ENCODE measurements around the gene MACROD2.

Gene MACROD2

DNA sequence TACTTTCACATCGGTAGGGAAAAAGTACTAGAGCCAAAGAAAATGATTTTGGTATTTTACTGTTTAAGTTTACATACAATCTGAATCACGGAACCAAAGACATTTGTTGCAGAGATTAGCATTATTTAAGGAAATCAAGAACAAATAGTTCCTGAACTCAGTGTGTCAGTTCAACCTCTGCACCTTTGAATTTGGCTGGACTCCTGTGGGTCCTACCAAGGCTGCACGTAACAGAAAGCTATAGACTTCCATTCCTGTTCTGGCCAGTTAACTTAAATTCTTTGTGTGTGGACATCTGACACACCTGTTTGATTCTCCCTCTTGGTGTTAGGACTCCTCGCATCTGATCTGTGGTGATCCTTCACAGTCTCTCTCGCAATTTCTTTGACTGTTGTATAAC is 69.6 kb downstream of the MACROD2 start:
- in situ Hi-C loops (cut with HindIII; ENCODE audit: low sequenced_read_pairs): loop anchor here (25.0 kb wide), 1 partner anchor 253 kb away; no protein-coding TSS in a partner anchor
- TF ChIP-seq, protein P1, sequence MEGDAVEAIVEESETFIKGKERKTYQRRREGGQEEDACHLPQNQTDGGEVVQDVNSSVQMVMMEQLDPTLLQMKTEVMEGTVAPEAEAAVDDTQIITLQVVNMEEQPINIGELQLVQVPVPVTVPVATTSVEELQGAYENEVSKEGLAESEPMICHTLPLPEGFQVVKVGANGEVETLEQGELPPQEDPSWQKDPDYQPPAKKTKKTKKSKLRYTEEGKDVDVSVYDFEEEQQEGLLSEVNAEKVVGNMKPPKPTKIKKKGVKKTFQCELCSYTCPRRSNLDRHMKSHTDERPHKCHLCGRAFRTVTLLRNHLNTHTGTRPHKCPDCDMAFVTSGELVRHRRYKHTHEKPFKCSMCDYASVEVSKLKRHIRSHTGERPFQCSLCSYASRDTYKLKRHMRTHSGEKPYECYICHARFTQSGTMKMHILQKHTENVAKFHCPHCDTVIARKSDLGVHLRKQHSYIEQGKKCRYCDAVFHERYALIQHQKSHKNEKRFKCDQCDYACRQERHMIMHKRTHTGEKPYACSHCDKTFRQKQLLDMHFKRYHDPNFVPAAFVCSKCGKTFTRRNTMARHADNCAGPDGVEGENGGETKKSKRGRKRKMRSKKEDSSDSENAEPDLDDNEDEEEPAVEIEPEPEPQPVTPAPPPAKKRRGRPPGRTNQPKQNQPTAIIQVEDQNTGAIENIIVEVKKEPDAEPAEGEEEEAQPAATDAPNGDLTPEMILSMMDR (IDR thresholded peaks at IDR 0.05; ENCODE audit: low read depth, low read length, missing control alignments): no peak
- no peak overlapping the region for H3K4me3 ChIP-seq (ENCODE audit: low read depth, low read length)
- no peak for DNase-seq (ENCODE audit: low read depth)

DNA sequence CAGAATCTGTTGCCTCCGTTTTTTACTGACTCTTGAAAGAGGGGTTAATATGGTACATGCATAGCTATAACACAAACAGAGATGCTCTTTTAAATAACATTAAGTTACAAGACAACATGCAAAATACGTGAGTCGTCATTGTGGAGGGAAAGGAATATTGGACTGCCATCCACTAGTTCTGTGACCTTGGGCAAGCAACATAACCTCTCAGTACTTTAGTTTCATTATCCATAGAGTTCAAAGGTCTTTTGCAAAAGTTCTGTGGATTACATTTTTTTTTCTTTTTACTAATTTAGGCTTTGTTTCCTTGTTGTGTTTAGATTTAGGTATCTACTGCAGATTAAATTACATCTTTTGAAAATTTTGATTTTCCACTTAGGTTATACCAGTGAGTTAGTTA is 70.5 kb downstream of the MACROD2 start:
- DNase-seq (ENCODE audit: low read depth): no peak
- in situ Hi-C loops (cut with HindIII; ENCODE audit: low sequenced_read_pairs): loop anchor here (25.0 kb wide), 1 partner anchor 253 kb away; no protein-coding TSS in a partner anchor
- TF ChIP-seq, protein P1 (IDR thresholded peaks at IDR 0.05; ENCODE audit: low read depth, low read length, missing control alignments): no peak
- no peak overlapping the region for H3K4me3 ChIP-seq (ENCODE audit: low read depth, low read length)

DNA sequence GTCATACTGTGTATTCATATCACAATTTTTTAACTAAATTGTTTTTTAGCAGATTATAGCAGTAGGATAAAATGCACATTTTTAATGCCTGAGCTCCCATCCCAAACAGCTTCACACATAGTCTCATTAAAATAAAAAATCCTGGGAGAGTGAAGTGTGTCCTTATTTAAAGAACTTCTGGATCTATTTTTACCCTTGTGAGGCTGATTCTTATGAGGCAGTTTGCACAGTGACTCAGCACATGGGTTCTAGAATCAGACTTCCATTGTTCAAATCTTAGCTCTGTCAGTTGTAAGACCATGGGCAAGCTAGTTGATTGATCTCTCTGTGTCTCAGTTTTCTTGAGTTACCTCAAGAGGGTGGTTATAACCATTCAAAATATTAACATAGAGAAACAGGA is 72.3 kb downstream of the MACROD2 start:
- no peak overlapping the region for H3K4me3 ChIP-seq (ENCODE audit: low read depth, low read length)
- in situ Hi-C loops (cut with HindIII; ENCODE audit: low sequenced_read_pairs): loop anchor here (25.0 kb wide), 1 partner anchor 255 kb away; no protein-coding TSS in a partner anchor
- TF ChIP-seq, protein P1 (IDR thresholded peaks at IDR 0.05; ENCODE audit: low read depth, low read length, missing control alignments): no peak
- DNase-seq (ENCODE audit: low read depth): no peak

DNA sequence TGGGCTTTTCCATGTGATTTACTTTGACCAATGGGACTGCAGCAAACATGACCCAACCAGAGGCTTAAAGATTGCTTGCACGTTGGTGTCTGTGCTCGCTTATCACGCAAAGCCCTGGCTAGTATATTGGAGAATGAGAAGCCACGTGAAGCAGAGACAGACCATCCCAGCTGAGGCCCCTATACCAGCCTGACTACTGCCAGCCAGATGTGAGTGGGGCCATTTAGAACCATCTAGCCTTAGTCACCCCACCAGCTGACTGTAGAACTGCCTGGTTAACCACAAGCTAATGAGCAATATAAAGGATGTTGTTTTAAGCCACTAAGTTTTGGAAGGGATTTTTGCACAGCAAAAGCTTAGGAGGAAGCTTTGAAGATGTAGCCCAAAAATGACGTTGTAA is 74.5 kb downstream of the MACROD2 start:
- in situ Hi-C loops (cut with HindIII; ENCODE audit: low sequenced_read_pairs): loop anchor here (25.0 kb wide), 1 partner anchor 257 kb away; no protein-coding TSS in a partner anchor
- H3K4me3 ChIP-seq (ENCODE audit: low read depth, low read length): no peak overlapping the region
- TF ChIP-seq, protein P1 (IDR thresholded peaks at IDR 0.05; ENCODE audit: low read depth, low read length, missing control alignments): no peak
- DNase-seq (ENCODE audit: low read depth): peak; percentile 34

DNA sequence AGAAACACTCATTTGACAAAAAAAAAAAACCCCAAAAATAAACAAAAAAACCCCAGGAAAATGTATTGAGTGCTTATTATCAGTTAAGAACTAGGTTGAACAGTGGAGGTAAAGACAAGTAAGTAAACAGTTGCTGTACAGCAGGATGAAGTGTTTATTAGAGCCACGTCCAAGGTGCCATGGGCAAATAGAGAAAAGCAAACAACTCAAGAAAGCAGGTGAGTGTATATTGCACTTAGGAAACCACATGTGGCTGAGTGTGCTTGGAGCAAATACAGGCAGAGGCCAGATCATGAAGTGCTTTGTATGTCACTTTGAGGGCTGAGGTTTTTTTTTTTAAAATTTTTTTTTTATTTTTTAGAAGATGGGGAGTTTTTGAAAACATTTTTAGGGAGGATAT is 98.3 kb downstream of the MACROD2 start:
- H3K4me3 ChIP-seq (ENCODE audit: low read depth, low read length): no peak overlapping the region
- TF ChIP-seq, protein P1 (IDR thresholded peaks at IDR 0.05; ENCODE audit: low read depth, low read length, missing control alignments): no peak
- in situ Hi-C loops (cut with HindIII; ENCODE audit: low sequenced_read_pairs): no loop called here
- no peak for DNase-seq (ENCODE audit: low read depth)

DNA sequence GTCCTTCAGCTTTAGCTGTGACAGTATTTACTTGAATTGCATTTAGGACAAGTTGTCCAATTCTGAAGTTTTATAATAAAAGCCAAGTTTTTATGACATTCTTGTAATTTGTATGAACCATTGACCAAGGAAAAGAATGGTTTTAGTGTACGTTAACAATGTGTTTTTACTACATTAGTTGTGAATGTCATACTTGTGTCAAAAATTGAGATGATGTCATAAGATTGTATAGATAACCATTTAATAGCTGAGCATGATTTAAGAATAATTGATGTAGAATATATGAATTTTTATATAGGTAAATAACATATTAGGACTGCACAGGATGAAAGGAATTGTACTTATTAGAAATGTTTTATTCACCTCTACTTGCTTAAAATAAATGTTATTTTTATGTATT is 102.9 kb downstream of the MACROD2 start:
- TF ChIP-seq, protein P1 (IDR thresholded peaks at IDR 0.05; ENCODE audit: low read depth, low read length, missing control alignments): no peak
- no peak for DNase-seq (ENCODE audit: low read depth)

More for the DNA sequence above, 102.9 kb downstream of the MACROD2 start:
- H3K4me3 ChIP-seq (ENCODE audit: low read depth, low read length): no peak overlapping the region
- in situ Hi-C loops (cut with HindIII; ENCODE audit: low sequenced_read_pairs): no loop called here

All from astrocyte of the cerebellum (primary cell).